A549 (cell line): ENCODE results near the gene TRIP10. TPM values are rescaled to one million over a fixed set of nuclear protein-coding genes. Genes with fewer than 3 reads are reported as not detected.

ENCODE experiments used
- ATAC-seq, 2 experiments: fragments of 200-7000 bp in 1 of 2; fragments of >200 bp in 1 of 2; cut with Nextera tagmentation in 1 of 2; cut with Tn5 transposase in 1 of 2; 3 replicates each; pipeline versions ENCODE4 v1.8.0 to v1.9.1; 2018 to 2020; ENCODE audit warnings: mild to moderate bottlenecking in 1 of 2, moderate library complexity in 1 of 2
- CTCF ChIA-PET: fragments of 300-600 bp; sonication (Branson Sonifier 250); formaldehyde crosslinking; extraction: SDS; loops from one replicate; lab custom pipeline; 2021; ENCODE audit warnings: antibody characterized with exemption, inconsistent platforms; lab: Yijun Ruan, JAX
- POLR2A ChIA-PET: fragments of 350-600 bp; formaldehyde crosslinking; extraction: SDS; loops from one replicate; lab custom pipeline; 2021; ENCODE audit warnings: antibody characterized with exemption, inconsistent platforms; lab: Yijun Ruan, JAX
- DNase-seq, 2 experiments: peaks; one replicate each; pipeline versions ENCODE4 v3.0.0 to v3.0.0-alpha.2; 2011 to 2016; ENCODE audit warnings: low read depth in 1 of 2, low spot score in 1 of 2
- FAIRE-seq: peaks from 2 replicates; lab custom pipeline; 2011; peaks lifted over from hg19 to GRCh38; lab: Jason Lieb, UNC
- H3K27ac ChIP-seq, 2 experiments: fragments of >200 bp; sonication (Bioruptor Twin); formaldehyde crosslinking; 3 replicates each; pipeline ENCODE4 v1.5.1; 2016 to 2017
- H3K4me1 ChIP-seq: fragments of >200 bp; sonication (Bioruptor Twin); formaldehyde crosslinking; 3 replicates; pipeline ENCODE4 v1.6.1; 2016
- H3K4me2 ChIP-seq: fragments of >200 bp; sonication (Bioruptor Twin); formaldehyde crosslinking; 3 replicates; pipeline ENCODE4 v1.6.1; 2016
- H3K4me3 ChIP-seq: fragments of >200 bp; sonication (Bioruptor Twin); formaldehyde crosslinking; 3 replicates; pipeline ENCODE4 v1.5.1; 2016
- H3K9me3 ChIP-seq: fragments of >200 bp; sonication (Bioruptor Twin); formaldehyde crosslinking; 3 replicates; pipeline ENCODE4 v1.6.1; 2016
- CEBPB ChIP-seq, 2 experiments: fragments of >200 bp in 1 of 2; sonication (Bioruptor Twin) in 1 of 2; formaldehyde crosslinking in 1 of 2; IDR thresholded peaks; 2 replicates each; pipeline ENCODE4 v1.6.1; 2012 to 2016
- CHD4 ChIP-seq: fragments of 200-600 bp; sonication (generic); IDR thresholded peaks from 2 replicates; pipeline ENCODE4 v1.6.1; 2016; ENCODE audit warnings: antibody characterized with exemption, mild to moderate bottlenecking, borderline replicate concordance
- HOXA7 ChIP-seq: fragments of 250-450 bp; sonication (Bioruptor Pico); IDR thresholded peaks from 2 replicates; pipeline ENCODE4 v1.5.0; 2020; ENCODE audit warnings: mild to moderate bottlenecking, moderate library complexity
- HOXB5 ChIP-seq: fragments of 250-450 bp; sonication (Bioruptor Pico); IDR thresholded peaks from 2 replicates; pipeline ENCODE4 v1.5.0; 2020; ENCODE audit warnings: mild to moderate bottlenecking, moderate library complexity
- JUN ChIP-seq, 2 experiments: fragments of >200 bp; sonication (Bioruptor Twin); formaldehyde crosslinking; IDR thresholded peaks; 2 replicates in 1 of 2; 3 replicates in 1 of 2; pipeline ENCODE4 v1.6.1; 2016 to 2017
- KDM1A ChIP-seq: fragments of 200-600 bp; sonication (generic); IDR thresholded peaks from 2 replicates; pipeline ENCODE4 v1.6.1; 2016; ENCODE audit warnings: low read depth, mild to moderate bottlenecking
- MAFK ChIP-seq: fragments of 450-650 bp; IDR thresholded peaks from 2 replicates; pipeline ENCODE4 v1.6.1; 2014; ENCODE audit not compliant: partially characterized antibody
- NR3C1 ChIP-seq: fragments of >200 bp; sonication (Bioruptor Twin); formaldehyde crosslinking; IDR thresholded peaks from 3 replicates; pipeline ENCODE4 v1.6.1; 2017
- RAD21 ChIP-seq, 2 experiments: fragments of >200 bp in 1 of 2; sonication (Bioruptor Twin) in 1 of 2; formaldehyde crosslinking in 1 of 2; IDR thresholded peaks in 1 of 2; conservative IDR thresholded peaks in 1 of 2; 2 replicates in 1 of 2; 3 replicates in 1 of 2; pipeline ENCODE4 v1.6.1; 2012 to 2018; ENCODE audit warnings: inconsistent platforms in 1 of 2
- RCOR1 ChIP-seq: fragments of 150-350 bp; IDR thresholded peaks from 2 replicates; pipeline ENCODE4 v1.6.1; 2014; ENCODE audit warnings: antibody characterized with exemption, low read length, low read depth
- RNF2 ChIP-seq: fragments of 200-600 bp; sonication (generic); IDR thresholded peaks from 2 replicates; pipeline ENCODE4 v1.6.1; 2016; ENCODE audit warnings: low read depth, mild to moderate bottlenecking, antibody characterized with exemption, moderate library complexity, borderline replicate concordance
- SMC3 ChIP-seq: fragments of >200 bp; sonication (Bioruptor Twin); formaldehyde crosslinking; IDR thresholded peaks from 3 replicates; pipeline ENCODE4 v1.6.1; 2018; ENCODE audit warnings: inconsistent platforms
- ZNF302 ChIP-seq: fragments of 250-450 bp; sonication (Bioruptor Pico); IDR thresholded peaks from 2 replicates; pipeline ENCODE4 v1.9.0; 2021; ENCODE audit warnings: inconsistent platforms, mild to moderate bottlenecking, moderate library complexity
- WGBS: methylation state at CpG from one replicate; pipeline ENCODE4 v1.1.6; 2017; ENCODE audit errors: missing lambda C conversion rate; 5-methylcytosine and 5-hydroxymethylcytosine counted together
- polyA plus RNA-seq, 4 experiments: library from polyadenylated mRNA; depleted of rRNA in 3 of 4; stranded (reverse); fragments of >200 nt; fragmentation: RNase III in 1 of 4; extraction: RNeasy Plus Mini Kit Qiagen cat#74134 plus additional on column Dnase treatment in 1 of 4; gene quantifications; 2 replicates in 3 of 4; 3 replicates in 1 of 4; pipeline ENCODE4 v1.2.3, GENCODE V29; 2011 to 2017
- TF ChIP-seq, protein P1 (sequence below): fragments of 250-450 bp; sonication (Bioruptor Pico); IDR thresholded peaks from 2 replicates; pipeline ENCODE4 v1.5.0; 2021; ENCODE audit warnings: mild to moderate bottlenecking, moderate library complexity, borderline replicate concordance
- TF ChIP-seq, protein P2 (sequence below): IDR thresholded peaks from 2 replicates; pipeline ENCODE4 v1.6.1; 2012
- TF ChIP-seq, protein P3 (sequence below): fragments of 150-350 bp; IDR thresholded peaks from 2 replicates; pipeline ENCODE4 v1.6.1; 2014; ENCODE audit warnings: low read depth, mild to moderate bottlenecking, low read length
- TF ChIP-seq, protein P4 (sequence below): IDR thresholded peaks from 2 replicates; pipeline ENCODE4 v1.6.1; 2012
- TF ChIP-seq, protein P5 (sequence below): fragments of 250-450 bp; sonication (Bioruptor Pico); IDR thresholded peaks from 2 replicates; pipeline ENCODE4 v1.5.0; 2020; ENCODE audit warnings: low read depth, mild to moderate bottlenecking, moderate library complexity
- TF ChIP-seq, protein P6 (sequence below): fragments of >200 bp; sonication (Bioruptor Twin); formaldehyde crosslinking; IDR thresholded peaks from 3 replicates; pipeline ENCODE4 v1.5.1; 2016

TRIP10 gene
- polyA plus RNA-seq, 2 of the 4 experiments (the other 2 are of a cell fraction): 39.2 to 60.9 TPM

DNA sequence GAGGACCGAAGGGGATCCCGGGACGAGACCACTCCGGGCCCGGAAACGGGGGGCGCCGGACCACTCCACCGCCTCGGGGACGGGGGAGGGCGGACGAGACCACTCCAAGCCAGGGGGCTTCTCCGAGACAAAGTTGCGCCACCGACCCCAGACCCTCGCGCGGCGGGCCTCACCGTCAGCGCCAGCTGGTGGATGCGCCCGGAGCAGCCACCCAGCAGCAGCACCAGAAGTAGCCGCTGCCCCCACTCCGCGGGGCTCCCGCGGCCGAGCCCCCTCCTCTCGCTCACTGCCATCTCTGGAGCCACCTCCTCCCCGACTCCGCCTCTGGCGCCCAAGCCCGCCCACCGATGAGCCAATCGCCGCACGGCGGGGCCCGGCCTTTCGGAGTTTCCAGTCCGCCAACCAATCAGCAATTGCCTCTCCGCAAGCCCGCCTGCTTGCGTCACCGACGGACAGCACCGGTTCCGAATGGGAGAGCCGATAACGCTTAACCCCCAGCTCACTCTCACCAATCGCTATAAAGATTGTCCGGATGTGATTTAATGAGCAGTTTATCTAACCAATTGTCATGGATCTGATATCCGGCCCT is 2.1 kb upstream of the TRIP10 start, which contains the start of gene GPR108 (continued):
- TF ChIP-seq, protein P1, sequence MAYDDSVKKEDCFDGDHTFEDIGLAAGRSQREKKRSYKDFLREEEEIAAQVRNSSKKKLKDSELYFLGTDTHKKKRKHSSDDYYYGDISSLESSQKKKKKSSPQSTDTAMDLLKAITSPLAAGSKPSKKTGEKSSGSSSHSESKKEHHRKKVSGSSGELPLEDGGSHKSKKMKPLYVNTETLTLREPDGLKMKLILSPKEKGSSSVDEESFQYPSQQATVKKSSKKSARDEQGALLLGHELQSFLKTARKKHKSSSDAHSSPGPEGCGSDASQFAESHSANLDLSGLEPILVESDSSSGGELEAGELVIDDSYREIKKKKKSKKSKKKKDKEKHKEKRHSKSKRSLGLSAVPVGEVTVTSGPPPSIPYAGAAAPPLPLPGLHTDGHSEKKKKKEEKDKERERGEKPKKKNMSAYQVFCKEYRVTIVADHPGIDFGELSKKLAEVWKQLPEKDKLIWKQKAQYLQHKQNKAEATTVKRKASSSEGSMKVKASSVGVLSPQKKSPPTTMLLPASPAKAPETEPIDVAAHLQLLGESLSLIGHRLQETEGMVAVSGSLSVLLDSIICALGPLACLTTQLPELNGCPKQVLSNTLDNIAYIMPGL (CRISPR knock-in tag): 0 out of 2 replicates have a peak, but pooled peaks have one; percentile 22
- TF ChIP-seq, protein P2, sequence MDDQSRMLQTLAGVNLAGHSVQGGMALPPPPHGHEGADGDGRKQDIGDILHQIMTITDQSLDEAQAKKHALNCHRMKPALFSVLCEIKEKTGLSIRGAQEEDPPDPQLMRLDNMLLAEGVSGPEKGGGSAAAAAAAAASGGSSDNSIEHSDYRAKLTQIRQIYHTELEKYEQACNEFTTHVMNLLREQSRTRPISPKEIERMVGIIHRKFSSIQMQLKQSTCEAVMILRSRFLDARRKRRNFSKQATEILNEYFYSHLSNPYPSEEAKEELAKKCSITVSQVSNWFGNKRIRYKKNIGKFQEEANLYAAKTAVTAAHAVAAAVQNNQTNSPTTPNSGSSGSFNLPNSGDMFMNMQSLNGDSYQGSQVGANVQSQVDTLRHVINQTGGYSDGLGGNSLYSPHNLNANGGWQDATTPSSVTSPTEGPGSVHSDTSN: peak; percentile 96
- TF ChIP-seq JUN (IDR thresholded peaks at IDR 0.05) (peak in 1 of 2 experiments; percentile 38; a peak in 2 of 5 replicates), RAD21 (conservative IDR thresholded peaks at IDR 0.05 in 1 of 2, IDR thresholded peaks at IDR 0.05 in 1 of 2) (no peak), MAFK (no peak), RNF2 (no peak), SMC3 (no peak), HOXA7 (CRISPR knock-in tag) (no peak), CEBPB (IDR thresholded peaks at IDR 0.05) (no peak), NR3C1 (no peak)
- TF ChIP-seq, protein P3, sequence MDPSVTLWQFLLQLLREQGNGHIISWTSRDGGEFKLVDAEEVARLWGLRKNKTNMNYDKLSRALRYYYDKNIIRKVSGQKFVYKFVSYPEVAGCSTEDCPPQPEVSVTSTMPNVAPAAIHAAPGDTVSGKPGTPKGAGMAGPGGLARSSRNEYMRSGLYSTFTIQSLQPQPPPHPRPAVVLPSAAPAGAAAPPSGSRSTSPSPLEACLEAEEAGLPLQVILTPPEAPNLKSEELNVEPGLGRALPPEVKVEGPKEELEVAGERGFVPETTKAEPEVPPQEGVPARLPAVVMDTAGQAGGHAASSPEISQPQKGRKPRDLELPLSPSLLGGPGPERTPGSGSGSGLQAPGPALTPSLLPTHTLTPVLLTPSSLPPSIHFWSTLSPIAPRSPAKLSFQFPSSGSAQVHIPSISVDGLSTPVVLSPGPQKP: no peak

DNA sequence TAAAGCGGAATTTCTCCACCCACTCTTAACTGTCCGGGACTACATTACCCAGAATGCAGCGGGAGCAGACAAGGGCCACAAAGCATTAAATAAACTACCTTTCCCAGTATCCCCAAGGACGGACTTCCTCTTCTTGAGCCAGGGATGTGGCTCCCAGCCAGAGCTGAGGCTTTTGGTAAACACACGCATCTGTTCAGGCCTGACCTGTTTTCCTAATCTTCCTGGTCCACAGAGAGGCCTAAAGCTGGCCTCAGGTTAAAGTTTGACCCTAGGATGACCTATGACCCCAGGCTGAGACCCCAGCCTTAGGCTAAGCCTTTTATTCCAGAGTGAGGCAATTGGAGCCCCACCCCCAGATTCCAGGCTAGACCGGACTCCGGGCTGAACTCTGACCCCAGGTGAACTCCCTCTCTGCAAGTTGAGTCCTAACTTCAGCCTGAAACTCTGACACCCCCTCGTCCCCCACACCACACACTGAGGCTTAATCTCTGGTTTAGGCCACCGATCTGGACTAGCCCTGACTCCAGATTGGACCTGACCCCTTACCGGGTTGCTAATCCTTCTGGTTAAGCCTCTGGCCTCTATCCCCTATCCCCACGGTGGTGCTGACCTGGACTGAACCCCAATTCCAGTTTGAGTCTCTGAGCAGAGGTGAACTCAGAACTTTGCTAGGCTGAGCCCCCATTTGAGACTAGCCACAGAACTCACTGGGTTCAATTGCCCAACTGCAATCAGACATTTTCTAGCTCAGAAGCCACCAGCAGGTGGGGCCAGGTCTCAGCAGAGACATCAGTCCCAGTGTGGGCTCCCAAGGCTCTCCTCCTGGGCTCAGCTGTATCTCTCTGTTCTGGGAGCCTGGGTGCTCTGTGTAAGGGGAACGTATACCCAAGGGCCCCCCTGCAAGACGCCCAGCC is 1.4 kb upstream of the TRIP10 start:
- ATAC-seq (peak; percentile 62 to 64), FAIRE-seq (no peak), DNase-seq (peak; percentile 84 to 94)
- Histone ChIP-seq H3K4me3 (peak overlapping the region; percentile 23; the same call in 1 of the 3 replicates), H3K4me2 (peak overlapping the region; percentile 99), H3K27ac (peak overlapping the region; percentile 97 to 98), H3K4me1 (peaks cover 36% of the 10 kb centered on the region), H3K9me3 (no peaks in the 10 kb centered on the region)
- TF ChIP-seq RCOR1 (no peak), SMC3 (peak; percentile 95), JUN (IDR thresholded peaks at IDR 0.05) (no peak), HOXB5 (CRISPR knock-in tag) (no peak), CEBPB (IDR thresholded peaks at IDR 0.05) (peak; percentile 34 to 81; a peak in 3 of 4 replicates), RAD21 (conservative IDR thresholded peaks at IDR 0.05 in 1 of 2, IDR thresholded peaks at IDR 0.05 in 1 of 2) (peak; percentile 87 to 90), CHD4 (no peak), ZNF302 (CRISPR knock-in tag) (no peak), KDM1A (no peak)
- TF ChIP-seq, protein P4, sequence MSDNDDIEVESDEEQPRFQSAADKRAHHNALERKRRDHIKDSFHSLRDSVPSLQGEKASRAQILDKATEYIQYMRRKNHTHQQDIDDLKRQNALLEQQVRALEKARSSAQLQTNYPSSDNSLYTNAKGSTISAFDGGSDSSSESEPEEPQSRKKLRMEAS: no peak; the same call in 1 of the 2 replicates
- TF ChIP-seq, protein P5, sequence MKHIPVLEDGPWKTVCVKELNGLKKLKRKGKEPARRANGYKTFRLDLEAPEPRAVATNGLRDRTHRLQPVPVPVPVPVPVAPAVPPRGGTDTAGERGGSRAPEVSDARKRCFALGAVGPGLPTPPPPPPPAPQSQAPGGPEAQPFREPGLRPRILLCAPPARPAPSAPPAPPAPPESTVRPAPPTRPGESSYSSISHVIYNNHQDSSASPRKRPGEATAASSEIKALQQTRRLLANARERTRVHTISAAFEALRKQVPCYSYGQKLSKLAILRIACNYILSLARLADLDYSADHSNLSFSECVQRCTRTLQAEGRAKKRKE (CRISPR knock-in tag): no peak
- TF ChIP-seq, protein P6, sequence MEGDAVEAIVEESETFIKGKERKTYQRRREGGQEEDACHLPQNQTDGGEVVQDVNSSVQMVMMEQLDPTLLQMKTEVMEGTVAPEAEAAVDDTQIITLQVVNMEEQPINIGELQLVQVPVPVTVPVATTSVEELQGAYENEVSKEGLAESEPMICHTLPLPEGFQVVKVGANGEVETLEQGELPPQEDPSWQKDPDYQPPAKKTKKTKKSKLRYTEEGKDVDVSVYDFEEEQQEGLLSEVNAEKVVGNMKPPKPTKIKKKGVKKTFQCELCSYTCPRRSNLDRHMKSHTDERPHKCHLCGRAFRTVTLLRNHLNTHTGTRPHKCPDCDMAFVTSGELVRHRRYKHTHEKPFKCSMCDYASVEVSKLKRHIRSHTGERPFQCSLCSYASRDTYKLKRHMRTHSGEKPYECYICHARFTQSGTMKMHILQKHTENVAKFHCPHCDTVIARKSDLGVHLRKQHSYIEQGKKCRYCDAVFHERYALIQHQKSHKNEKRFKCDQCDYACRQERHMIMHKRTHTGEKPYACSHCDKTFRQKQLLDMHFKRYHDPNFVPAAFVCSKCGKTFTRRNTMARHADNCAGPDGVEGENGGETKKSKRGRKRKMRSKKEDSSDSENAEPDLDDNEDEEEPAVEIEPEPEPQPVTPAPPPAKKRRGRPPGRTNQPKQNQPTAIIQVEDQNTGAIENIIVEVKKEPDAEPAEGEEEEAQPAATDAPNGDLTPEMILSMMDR: peak; percentile 74
- 10% methylated on average over 9 of the region's 13 CpGs for WGBS
- ChIA-PET CTCF (interaction anchor here (0.6 to 5.0 kb wide), 34 partner anchors 9 to 689 kb away, joined by 3 to 127 read pairs (median 4); partner anchors contain the start of genes SH2D3A and VAV1), POLR2A (interaction anchor here (0.6 to 2.3 kb wide), 5 partner anchors 14 to 208 kb away, joined by 3 to 10 read pairs (median 7); partner anchors contain the start of genes C3 and TNFSF9)
